ENCODE measurements around the gene EFCAB14.

GRCh38 chr1:46742069-46742468 is 23.2 kb upstream of the EFCAB14 start:
- TF ChIP-seq CTCF (IDR thresholded peaks at IDR 0.05) (no peak), POLR2A (IDR thresholded peaks at IDR 0.05) (no peak)

Measured in thyroid gland (tissue), 4 donors.